T-helper 22 cell (primary cell): Measurements from ENCODE around the gene USP11.
A peak's percentile ranks its signal among the peaks of the same experiment; 100 is the strongest.

Source experiments
- DNase-seq: peaks from one replicate; pipeline ENCODE4 v3.0.0-alpha.2; 2020; ENCODE audit warnings: low read depth

USP11 gene

DNA sequence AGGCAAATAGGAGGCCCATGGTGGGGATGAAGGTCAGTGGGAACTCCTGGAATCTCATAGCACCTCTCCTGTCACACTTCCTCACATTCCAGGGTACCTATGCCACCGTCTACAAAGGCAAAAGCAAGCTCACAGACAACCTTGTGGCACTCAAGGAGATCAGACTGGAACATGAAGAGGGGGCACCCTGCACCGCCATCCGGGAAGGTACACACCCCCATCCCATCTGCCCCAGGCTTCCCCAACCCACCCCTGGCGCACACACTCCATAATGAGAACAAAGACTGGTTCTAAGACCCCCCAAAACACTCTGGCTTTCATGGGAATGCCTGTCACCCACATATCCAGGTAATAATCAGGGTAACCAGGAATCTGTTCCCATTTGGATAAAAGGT lies 7.9 kb upstream of the USP11 start:
- no peak for DNase-seq

DNA sequence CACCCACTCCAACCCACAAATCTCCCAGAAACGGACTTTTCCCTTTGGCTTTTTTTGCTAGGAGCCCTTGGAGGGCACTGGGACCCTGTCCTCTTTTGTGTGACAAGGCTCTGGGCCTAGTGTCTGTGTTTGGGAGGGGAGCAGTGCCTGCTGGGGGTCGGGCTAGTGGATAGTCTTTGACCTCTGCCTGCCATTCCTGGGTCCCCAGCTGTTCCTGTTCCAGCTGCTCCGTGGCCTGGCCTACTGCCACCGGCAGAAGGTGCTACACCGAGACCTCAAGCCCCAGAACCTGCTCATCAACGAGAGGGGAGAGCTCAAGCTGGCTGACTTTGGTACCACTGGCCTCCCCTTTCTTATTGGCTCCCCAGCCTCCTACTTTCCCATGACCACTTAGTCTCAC lies 6.7 kb upstream of the USP11 start:
- DNase-seq, result no peak

DNA sequence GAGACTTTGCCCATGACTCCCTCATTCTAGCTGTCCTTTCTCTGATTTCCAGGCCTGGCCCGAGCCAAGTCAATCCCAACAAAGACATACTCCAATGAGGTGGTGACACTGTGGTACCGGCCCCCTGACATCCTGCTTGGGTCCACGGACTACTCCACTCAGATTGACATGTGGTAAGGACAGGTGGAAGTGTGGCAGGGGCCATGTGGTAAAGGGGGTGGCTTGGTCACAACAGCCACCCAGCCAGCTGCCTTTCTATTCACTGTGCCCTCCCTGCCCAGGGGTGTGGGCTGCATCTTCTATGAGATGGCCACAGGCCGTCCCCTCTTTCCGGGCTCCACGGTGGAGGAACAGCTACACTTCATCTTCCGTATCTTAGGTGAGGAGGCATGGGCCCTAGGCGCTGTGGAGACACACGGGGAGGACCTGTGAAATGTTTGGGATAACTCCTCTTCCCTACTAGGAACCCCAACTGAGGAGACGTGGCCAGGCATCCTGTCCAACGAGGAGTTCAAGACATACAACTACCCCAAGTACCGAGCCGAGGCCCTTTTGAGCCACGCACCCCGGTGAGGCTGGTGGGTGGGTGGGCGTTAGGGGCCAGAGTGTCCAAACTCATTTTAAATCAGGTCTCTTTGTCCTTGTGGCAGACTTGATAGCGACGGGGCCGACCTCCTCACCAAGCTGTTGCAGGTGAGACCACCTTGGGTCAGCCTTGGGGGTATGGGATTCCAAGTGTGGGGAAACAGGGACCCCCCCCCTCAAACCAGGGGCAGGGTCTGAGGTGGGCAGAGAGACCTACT lies 6.1 kb upstream of the USP11 start:
- no peak for DNase-seq

DNA sequence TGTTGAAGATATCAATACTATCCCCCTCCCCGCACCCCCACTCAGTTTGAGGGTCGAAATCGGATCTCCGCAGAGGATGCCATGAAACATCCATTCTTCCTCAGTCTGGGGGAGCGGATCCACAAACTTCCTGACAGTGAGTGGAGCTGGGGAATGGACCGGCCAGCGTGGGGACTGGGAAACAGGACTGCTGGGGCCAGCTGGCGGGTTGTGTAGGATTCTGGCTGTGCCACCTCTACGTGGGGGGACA lies 5.5 kb upstream of the USP11 start:
- no peak for DNase-seq

DNA sequence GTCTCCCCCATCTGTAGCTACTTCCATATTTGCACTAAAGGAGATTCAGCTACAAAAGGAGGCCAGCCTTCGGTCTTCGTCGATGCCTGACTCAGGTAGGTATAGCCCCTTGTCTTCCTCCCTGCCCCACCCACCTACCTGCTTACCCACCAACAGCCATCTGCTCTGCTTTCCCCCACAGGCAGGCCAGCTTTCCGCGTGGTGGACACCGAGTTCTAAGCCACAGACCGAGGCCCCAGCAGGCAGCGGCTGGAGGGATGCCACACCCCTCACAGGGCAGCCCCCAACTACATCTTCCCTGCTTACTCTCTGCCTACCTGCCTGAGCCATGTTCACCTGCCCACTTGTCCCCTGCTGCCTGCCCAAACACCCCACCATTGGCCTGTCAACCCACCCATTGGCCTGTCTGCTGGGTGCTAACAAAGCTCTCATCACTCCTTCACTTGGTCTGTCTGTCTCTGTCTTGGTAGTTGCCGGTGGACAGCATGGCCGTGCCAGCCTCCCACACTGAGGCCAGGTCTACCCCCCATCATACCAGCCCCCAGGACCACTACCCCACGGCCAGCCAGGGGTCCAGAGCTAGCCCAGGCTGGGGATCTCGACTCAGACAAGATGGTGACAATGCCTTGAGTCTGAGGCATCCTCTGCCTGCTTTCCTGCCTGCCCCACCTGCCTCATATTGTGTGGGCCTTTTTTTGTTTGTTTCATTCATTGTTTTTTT lies 4.1 kb upstream of the USP11 start:
- no peak for DNase-seq

DNA sequence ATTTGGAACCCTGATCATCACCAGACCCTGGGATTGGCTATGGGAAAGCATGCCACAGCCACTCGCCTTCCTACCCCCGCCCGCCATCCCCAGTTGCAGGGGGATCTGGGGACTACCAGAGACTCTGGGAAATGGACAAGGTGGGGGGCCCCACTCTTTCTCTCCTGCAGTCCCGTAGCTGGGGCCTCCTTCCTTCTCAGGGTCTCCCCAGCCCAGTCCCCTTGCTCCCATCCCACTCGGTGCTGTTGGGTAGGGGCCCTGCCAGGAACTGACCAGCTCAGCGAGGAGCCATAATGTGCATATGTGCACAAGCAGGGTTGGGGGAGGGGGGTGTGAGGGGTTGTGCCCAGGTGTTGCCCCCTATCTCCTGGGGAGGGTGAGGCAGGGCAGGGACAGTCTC lies 3.4 kb upstream of the USP11 start:
- DNase-seq, result no peak

DNA sequence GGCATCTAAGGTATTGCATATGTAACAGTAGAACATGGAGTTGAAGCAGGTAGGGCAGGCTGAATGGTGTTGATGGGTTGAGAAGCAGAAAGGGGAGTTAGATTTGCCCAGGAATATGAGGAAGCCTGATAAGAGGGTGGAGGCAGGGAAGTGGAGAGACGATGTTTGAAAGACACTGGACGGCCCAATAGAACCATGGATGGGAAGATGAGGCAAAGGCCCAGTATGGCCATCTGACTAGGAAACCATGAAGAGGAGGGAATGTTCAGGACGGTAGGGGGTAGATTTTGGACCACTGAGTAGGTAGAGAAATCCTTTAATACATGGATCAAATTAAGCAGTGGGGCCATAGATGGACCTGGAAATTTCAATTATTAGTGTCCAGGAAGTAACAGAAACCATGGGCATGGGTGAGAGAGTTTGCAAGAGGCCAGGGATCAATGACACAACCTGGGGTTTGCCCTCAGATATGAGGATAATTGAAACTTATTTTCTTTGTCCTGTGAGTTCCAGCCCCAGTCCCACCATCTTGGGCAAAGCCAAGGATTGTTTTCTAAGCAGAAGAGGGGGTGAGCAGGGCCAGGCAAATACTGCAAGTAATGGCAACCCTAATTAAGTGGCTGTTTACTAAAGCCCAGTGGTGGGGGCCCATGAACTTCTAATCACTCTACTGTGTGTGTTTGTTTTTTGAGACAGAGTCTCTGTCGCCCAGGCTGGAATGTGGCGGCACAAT lies 2.5 kb upstream of the USP11 start:
- DNase-seq, result no peak

DNA sequence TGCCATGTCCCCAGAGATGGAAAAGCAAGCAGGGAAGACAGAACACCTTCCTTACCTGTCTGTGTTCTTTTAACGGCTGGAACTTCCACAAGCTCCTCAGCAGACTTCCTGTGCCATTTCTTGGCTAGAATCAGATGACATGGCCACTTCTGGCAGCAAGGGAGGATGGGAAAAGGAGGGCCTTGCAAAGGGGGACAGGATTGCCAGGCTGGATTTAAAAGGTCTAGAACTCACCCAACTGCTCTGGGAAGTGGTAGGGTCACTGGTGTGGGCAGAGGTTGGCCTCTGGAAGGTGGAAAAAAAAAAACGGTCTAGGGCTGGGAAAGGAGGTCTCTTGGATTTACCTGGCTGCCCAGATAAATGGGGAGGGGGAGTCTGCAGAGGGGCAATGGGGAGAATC lies 1.6 kb upstream of the USP11 start:
- DNase-seq, result no peak

DNA sequence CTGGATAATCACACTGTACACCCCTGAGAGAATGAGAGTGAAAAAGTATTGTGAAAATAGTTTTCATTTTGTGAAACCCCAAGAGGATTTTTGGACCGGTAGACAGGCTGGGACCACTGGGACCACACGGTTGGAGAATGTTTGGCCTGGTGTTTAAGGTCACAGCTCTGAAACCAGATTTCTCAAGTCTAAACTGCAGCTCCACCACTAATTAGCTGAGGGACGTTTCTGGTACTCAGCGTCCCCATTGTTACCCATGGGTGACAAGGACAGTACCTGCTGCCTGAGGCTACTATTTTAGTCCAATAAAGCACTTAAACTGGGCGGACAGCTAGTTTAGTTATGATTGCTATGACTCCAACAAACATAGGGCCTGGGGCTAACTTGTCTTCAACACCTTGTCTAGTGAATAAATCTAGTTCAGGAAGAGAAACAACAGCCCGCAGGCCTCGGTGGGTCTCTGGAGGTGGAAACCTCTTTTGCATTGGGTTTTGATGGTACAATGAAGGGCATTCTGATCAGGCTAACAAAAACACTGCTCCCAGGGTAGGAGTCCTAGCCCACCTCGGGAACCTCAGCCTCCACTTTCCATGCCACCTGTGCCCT lies 509 bp upstream of the USP11 start:
- DNase-seq, result no peak

DNA sequence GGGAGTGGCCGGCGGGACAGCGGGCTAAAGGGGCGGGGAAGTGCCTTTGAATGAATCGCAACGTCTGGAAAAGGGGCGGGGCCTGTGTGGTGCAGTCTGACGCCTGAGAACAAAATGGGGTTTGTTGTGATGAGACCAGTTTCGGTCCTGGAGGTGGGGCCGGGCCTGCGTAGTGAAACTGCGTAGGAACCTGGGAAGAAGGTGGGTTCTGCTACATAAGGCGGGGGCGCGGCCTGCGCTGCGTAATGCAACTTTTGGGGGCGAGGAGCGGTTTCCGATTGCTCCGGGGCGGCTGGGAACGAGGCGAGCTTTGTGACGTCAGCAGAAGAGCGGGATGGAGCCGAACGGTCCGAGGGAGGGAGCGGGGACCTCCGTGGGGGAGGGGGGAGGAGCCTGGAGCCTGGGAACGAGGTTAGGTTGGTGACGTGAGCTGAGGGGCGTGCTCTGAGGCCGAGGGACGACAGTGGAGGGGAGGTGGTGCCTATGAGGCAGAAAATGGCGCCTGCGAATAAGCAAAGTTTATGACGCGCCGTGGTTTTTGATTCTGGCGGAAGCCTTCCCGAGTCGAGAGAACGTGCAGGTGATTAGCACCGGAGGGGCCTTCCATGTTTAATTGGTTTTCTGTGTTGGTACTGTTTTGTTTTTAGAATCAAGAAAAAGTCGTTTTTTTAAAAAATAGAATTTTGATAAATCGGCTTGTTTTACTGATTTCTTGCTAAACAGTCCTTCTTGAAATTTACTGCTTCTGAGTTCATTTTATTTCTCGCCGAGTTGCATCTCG lies 714 bp downstream of the USP11 start:
- DNase-seq, result peak; percentile 94

DNA sequence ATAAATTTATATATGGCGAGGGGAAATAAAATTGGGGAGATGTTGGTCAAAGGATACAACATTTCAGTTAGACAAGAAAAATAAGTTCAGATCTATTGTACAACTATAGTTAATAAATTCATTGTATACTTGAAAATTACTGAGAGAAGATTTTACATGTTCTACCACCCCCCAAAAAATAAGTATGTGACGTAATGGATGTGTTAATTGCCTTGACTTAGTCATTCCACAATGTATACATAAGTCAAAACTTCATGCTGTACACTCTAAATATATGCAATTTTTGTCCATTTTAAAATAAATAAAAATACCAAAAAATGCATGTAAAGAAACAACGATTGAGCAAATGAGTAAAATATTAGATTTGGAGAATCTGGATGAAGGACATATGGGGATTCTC lies 1.8 kb downstream of the USP11 start:
- DNase-seq, result no peak

DNA sequence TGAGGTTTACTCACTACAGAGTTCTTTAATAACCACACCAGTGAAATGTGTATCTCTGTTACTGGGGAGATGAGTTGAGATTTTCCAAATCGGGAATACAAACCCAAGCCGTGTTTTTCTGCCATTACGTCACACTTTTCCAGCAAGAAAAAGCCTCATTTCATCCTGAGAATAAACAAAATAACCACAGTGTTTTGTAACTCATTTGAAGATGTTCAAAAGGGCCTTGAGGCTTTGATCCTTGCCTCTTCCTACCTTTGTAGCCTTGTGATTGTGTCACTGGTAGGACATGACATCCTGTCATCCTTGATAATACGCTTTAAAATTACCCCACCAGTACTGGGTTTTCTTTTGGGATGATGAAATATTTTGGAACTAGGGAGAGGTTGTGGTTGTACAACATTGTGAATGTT lies 2.9 kb downstream of the USP11 start:
- no peak for DNase-seq

DNA sequence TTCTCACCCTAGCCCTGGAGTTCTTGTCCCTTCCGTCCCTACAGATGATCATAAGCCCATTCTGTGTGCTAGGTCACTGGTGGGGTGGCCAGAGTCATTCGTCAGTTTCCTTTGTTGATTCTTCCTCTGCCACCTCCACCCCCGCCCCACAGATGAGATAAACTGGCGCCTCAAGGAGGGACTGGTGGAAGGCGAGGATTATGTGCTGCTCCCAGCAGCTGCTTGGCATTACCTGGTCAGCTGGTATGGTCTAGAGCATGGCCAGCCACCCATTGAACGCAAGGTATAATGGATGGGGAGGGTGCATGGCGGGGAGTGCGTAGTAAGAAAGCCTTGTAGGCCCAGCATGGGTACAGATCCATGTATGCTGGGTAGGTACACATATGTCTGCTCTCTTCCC lies 6.4 kb downstream of the USP11 start:
- no peak for DNase-seq

DNA sequence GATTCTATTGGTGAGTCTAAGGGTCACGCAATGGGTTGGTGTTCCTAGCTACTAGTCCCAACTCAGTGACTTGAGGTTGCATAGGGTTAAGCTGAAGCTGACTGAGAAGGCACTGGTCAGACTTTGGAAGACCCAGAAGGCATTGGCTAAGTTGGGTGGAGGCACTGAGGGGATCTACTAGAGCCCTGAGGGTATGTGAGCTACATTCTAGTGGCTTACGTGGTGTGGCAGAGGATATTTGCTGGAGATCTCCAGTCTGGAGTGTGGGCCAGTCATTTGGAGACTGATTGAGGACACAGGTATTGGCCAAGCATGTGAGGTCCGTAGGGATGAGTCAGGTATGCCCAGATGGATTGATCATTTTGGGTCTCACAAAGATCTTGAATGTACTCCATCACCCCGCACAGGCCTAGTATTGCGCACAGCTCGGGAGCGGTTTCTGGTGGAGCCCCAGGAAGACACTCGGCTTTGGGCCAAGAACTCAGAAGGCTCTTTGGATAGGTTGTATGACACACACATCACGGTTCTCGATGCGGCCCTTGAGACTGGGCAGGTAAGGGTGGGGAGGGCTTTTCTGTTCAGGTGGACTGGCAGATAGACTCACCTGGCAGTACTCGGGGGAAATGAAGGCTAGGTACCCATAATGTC lies 7.2 kb downstream of the USP11 start:
- no peak for DNase-seq

DNA sequence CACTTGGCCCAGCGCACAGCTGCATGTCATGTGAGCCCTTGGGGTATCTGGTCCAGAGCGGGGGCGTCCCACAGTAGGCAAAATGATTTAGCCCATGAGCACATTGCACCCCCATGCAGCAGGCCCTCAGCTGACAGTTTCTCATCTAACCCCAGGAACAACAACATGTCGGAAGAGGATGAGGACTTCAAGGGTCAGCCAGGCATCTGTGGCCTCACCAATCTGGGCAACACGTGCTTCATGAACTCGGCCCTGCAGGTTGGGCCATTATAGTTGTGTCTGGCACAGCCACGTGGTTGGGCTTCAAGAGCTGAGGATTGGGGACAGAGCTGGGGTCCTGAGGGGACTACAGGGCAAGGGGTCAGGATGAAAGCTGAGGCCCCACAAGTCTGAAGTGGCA lies 7.8 kb downstream of the USP11 start:
- DNase-seq, result no peak

DNA sequence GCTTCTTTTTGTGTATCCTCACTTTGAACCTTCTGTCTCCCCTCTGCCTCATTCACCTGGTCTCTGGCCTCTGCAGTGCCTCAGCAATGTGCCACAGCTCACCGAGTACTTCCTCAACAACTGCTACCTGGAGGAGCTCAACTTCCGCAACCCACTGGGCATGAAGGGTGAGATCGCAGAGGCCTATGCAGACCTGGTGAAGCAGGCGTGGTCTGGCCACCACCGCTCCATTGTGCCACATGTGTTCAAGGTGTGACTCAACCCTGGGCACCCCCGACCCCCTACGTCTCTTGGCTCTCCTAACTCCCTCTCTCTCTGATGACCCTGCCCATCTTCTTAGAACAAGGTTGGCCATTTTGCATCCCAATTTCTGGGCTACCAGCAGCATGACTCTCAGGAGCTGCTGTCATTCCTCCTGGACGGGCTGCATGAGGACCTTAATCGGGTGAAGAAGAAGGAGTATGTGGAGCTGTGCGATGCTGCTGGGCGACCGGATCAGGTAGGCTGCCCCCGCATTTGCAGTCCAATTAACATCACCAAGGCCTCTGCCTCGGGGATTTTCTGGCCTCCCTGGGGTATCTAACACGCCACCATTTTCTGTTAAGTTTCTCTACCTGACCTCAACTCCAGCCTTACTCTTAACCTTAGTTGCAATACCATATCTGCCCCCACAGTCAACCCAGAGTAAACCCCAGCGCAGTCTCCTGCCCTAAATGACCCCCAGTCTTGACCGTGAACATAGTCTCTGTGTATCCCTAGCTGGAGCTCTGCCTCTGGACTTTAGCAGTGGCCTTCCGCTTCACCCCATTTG lies 8.6 kb downstream of the USP11 start:
- no peak for DNase-seq

DNA sequence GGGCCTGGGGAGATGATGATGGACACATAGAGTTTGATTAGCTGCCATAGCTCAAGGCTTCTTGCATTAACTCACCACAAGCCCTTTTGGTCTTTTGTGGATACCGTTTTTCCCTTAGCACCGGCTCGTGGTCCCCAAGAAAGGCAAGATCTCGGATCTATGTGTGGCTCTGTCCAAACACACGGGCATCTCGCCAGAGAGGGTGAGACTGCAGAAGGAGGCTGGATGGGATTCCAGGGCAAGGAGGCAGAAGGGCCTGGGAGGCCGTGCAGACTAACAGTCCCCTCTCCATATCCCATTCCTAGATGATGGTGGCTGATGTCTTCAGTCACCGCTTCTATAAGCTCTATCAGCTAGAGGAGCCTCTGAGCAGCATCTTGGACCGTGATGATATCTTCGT lies 9.5 kb downstream of the USP11 start:
- DNase-seq, result no peak

DNA sequence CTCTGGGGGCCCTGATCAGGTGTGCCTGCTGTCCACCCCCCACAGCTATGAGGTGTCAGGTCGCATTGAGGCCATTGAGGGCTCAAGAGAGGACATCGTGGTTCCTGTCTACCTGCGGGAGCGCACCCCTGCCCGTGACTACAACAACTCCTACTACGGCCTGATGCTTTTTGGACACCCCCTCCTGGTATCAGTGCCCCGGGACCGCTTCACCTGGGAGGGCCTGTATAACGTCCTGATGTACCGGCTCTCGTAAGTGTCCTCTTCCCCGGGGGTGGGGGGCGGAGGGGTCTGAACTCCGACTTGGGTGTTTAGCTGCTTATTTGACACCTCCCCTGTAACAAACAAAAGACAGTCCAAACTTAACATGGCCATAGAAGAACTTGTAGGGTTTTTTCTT lies 10.5 kb downstream of the USP11 start:
- no peak for DNase-seq

DNA sequence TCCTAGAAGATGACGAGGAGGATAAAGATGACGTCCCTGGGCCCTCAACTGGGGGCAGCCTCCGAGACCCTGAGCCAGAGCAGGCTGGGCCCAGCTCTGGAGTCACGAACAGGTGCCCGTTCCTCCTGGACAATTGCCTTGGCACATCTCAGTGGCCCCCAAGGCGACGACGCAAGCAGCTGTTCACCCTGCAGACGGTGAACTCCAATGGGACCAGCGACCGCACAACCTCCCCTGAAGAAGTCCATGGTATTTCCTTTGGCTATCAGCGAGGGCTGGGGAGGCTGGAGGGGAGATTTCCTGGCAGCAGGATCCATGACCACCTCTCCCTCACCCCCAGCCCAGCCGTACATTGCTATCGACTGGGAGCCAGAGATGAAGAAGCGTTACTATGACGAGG lies 11.9 kb downstream of the USP11 start:
- no peak for DNase-seq

DNA sequence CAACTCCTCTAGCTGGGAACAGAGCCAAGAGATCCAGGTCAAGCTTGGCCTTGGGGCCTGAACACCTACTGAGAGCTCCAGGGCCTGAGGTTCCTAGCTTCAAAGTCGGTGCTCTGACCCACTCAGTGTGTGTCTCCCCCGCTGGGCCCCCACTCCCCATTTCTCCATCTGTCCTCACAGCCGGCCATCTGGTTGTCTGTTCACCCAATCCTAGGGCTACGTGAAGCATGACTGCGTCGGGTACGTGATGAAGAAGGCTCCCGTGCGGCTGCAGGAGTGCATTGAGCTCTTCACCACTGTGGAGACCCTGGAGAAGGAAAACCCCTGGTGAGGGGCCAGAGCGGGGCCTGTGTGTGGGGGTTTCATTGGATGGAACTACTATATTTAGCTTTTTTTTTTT lies 12.3 kb downstream of the USP11 start:
- DNase-seq, result no peak
